HG03432 (cell line): ENCODE results near the gene CIART.
"Not testable (repeated sequence)": the region's sequence is repeated elsewhere in the genome, so short reads cannot be mapped to it uniquely, and the experiment has no call there.

Experiments used
- ATAC-seq: cut with Tn5 transposase; IDR thresholded peaks from one replicate; pipeline ENCODE4 v1.9.1; 2021; ENCODE audit warnings: mild to moderate bottlenecking, moderate library complexity; ENCODE audit not compliant: unreplicated experiment

Gene CIART

DNA sequence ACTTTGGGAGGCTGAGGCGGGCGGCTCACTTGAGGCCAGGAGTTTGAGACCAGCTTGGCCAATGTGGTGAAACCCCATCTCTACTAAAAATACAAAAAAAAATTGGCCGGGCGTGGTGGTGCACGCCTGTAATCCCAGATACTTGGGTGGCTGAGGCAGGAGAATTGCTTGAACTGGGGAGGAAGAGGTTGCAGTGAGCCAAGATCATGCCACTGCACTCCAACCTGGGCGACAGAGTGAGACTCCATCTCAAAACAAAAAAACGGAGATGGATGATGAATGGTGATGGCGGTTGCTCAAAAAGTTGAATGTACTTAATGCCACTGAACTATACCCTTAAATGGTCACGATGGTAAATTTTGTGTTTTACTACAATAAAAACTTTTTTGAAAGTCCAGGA, 26.2 kb downstream of the CIART start:
- not testable (repeated sequence) for ATAC-seq

DNA sequence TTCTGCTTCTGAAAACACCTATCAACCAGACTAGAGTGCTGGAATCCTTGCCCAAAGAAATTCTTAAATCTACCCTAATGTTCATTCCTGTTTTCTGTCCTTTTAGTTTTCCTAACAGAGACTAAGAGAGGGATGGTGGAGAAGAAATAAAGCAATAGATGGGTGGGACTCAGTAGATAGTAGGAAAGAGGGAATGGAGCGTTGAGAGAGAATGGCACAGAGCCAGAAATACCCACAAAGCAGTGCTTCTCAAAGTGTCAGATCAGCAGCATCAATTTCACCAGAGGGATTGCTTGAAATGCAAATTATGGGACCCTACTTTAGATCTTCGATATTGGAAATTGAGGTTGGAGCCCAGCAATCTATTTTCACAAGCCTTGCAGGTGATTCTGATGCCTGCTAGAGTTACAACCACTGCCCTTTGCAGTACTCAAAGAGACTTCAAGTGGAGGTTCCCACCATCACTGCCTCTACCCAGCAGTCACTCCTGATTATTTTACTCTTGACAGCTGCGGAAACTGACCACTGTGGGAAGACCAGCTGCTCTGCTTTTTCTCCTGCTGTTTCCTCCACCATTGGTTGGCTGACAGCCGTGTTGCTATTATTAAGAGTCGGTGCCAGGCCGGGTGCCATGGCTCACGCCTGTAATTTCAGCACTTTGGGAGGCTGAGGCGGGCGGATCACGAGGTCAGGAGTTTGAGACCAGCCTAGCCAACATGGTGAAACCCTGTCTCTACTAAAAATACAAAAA, 27.6 kb downstream of the CIART start:
- ATAC-seq = no peak

DNA sequence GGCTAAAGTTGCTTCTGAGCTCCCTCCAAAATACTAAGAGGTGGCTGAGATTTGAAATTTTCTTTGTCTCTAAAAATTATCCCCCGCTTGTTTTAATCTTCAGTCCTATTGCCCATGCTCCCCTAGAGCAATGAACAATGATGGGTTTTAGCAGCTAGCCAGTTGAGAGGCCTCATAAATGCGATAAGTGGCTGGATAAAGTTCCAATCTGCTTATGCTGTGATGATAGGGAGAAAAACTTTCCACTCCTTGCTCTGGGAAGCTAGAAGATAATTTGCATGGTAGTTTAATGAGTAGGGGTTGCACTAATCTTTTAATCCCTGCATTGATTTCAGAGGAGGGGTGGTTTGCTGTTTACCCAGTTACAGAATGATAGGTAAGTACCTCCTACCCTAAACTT, 29.4 kb downstream of the CIART start:
- ATAC-seq = no peak

DNA sequence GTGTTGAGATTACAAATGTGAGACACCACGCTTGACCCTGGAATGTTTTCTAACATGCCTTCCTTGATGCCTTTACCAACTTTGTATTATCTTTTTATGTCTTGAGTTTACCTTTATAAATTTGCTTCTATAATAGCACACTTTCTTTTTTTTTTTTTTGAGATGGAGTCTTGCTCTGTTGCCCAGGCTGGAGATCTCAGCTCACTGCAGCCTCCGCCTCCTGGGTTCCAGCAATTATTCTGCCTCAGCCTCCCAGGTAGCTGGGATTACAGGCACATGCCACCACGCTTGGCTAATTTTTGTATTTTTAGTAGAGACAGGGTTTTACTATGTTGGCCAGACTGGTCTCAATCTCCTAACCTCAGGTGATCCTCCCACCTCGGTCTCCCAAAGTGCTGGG, 32.3 kb downstream of the CIART start:
- ATAC-seq = not testable (repeated sequence)

DNA sequence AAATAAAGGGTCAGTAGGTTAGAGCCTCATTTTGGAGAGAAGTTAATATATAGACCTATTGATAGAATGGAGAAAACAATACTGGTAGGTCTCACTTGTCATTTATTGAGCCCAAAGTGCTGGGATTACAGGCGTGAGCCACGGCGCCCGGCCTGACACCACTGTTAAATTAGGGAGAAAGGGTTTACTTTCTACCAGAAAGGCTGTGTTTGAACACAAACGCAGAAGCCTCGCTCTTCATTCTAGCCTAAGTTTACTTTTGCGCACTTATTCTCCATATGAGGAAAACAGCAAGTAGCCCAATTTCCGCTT, 38.3 kb downstream of the CIART start:
- no peak for ATAC-seq

DNA sequence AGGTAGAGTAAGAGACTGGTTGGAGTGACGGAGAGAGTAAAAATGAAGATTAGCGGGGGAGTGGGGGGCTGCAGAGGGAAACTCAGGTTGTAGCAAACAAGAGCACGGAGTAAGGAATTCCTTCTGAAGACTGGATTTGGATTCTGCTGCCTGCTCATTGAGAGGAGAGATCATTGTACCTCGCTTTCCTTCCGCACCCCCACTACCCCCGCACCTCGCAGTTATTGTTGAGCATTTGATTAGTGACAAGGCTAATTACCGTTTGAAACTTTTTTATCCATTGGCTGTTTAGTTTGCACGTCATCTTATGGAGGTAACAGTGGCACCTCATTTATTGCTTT, 39.4 kb downstream of the CIART start:
- ATAC-seq = no peak

DNA sequence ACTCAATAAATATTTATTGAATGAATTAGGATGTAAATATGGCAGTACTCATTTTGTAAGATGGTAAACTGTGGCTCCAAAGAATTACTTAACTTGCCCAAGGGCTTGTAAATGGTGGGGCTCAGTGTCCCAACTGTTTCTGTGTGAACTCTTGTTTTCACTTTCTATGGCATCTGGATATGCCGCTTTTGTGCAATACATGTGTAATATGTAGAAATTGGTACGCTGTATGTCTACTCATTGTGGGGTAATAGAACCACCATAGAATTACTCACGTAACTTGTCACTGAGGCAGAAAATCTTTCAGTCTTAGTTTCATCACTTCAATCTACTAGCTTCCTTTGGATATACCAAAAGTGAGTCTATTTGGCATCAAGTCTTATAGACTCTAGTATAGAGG, 40.0 kb downstream of the CIART start:
- no peak for ATAC-seq

DNA sequence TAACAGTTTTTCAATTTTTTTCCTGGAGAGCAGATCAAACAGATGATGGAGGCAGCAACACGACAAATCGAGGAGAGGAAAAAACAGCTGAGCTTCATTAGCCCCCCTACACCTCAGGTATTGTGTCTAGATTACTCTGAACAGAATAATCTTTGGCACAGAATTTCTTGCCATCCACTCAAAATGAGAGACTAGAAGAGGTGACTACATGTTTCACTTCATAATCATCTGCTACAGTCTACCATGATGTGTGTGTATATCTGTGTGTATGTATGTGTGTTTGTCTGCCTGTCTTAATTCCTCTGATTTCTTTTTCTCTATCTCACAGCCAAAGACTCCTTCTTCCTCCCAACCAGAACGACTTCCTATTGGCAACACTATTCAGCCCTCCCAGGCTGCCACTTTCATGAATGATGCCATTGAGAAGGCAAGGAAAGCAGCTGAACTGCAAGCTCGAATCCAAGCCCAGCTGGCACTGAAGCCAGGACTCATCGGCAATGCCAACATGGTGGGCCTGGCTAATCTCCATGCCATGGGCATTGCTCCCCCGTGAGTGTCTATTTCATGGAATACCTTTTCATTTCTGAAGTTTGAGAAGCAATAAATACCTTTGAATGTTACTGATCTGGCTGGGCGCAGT, 50.4 kb downstream of the CIART start:
- no peak for ATAC-seq
